HepG2 (cell line): ENCODE data around the gene TRABD. TPM values are rescaled to one million over a fixed set of nuclear protein-coding genes. Genes with fewer than 3 reads are reported as not detected.

ENCODE experiments used
- ATAC-seq: fragments of 200-7000 bp; cut with Tn5 transposase; 3 replicates; pipeline ENCODE4 v1.9.1; 2020; ENCODE audit warnings: mild to moderate bottlenecking, moderate library complexity
- BruUV-seq: library from RNA; stranded (reverse); fragments of 400-500 nt; replicated peaks from 2 replicates; lab custom pipeline; 2021; lab: Mats Ljungman, UMichigan
- CTCF ChIA-PET: fragments of 300-600 bp; formaldehyde crosslinking; extraction: SDS; loops from one replicate; lab custom pipeline; 2021; ENCODE audit warnings: low total read pairs, inconsistent platforms, low intra/inter-chr PET ratio; lab: Yijun Ruan, JAX
- POLR2A ChIA-PET: fragments of 350-600 bp; sonication (Branson Sonifier 250); formaldehyde crosslinking; loops from one replicate; lab custom pipeline; 2020; ENCODE audit warnings: antibody characterized with exemption, inconsistent platforms; lab: Yijun Ruan, JAX
- DNase-seq: peaks from one replicate; pipeline ENCODE4 v3.0.0-alpha.2; 2015; ENCODE audit warnings: low spot score
- FAIRE-seq: peaks from 3 replicates; lab custom pipeline; 2011; peaks lifted over from hg19 to GRCh38; lab: Jason Lieb, UNC
- H2AFZ ChIP-seq: one replicate; pipeline ENCODE4 v1.6.1; 2011; ENCODE audit warnings: low read length, inconsistent platforms
- H3K27ac ChIP-seq: fragments of 300-600 bp; 3 replicates; pipeline ENCODE4 v1.8.0; 2011; ENCODE audit warnings: mixed run types, mild to moderate bottlenecking, mixed read lengths, low read length, inconsistent platforms; ENCODE audit not compliant: insufficient read depth; ENCODE audit errors: extremely low read length
- H3K27me3 ChIP-seq, 2 experiments: fragments of 200-600 bp in 1 of 2; 2 replicates in 1 of 2; 3 replicates in 1 of 2; pipeline versions ENCODE4 v1.6.0 to v1.8.0; 2011; ENCODE audit warnings: low read length in 2 of 2, mild to moderate bottlenecking in 2 of 2, moderate library complexity in 2 of 2, inconsistent platforms in 1 of 2; ENCODE audit not compliant: insufficient read depth in 2 of 2, control insufficient read depth in 1 of 2
- H3K36me3 ChIP-seq, 2 experiments: fragments of 200-600 bp in 1 of 2; replicated peaks in 1 of 2; 2 replicates in 1 of 2; 3 replicates in 1 of 2; pipeline versions ENCODE4 v1.5.1 to v1.8.0; 2011; ENCODE audit warnings: low read length in 2 of 2, inconsistent platforms in 1 of 2; ENCODE audit not compliant: insufficient read depth in 2 of 2, control insufficient read depth in 1 of 2
- H3K4me1 ChIP-seq: 2 replicates; pipeline ENCODE4 v1.5.1; 2012; ENCODE audit warnings: low read length, inconsistent platforms; ENCODE audit not compliant: insufficient read depth
- H3K4me2 ChIP-seq: 2 replicates; pipeline ENCODE4 v1.6.0; 2011; ENCODE audit warnings: low read depth, low read length, inconsistent platforms
- H3K4me3 ChIP-seq, 3 experiments: fragments of 200-600 bp in 1 of 3; sonication (generic), shearing (Covaris generic) in 1 of 3; replicated peaks in 1 of 3; 2 replicates each; pipeline ENCODE4 v1.5.1; 2011 to 2016; ENCODE audit warnings: low read length in 3 of 3, inconsistent platforms in 2 of 3, low read depth in 2 of 3, mild to moderate bottlenecking in 2 of 3, control low read depth in 1 of 3, mixed read lengths in 1 of 3; ENCODE audit not compliant: insufficient read depth in 1 of 3
- H3K79me2 ChIP-seq: one replicate; pipeline ENCODE4 v1.6.1; 2011; ENCODE audit warnings: low read length, inconsistent platforms; ENCODE audit not compliant: insufficient read depth
- H3K9ac ChIP-seq: 2 replicates; pipeline ENCODE4 v1.6.0; 2011; ENCODE audit warnings: mild to moderate bottlenecking, low read depth, low read length, inconsistent platforms; ENCODE audit not compliant: insufficient read depth
- H3K9me3 ChIP-seq: 2 replicates; pipeline ENCODE4 v1.5.1; 2012; ENCODE audit warnings: mild to moderate bottlenecking, low read length
- H4K20me1 ChIP-seq: 2 replicates; pipeline ENCODE4 v1.6.0; 2011; ENCODE audit warnings: inconsistent platforms, mild to moderate bottlenecking, low read length, moderate library complexity; ENCODE audit not compliant: insufficient read depth
- HNF4A ChIP-seq: sonication (generic); formaldehyde crosslinking; IDR thresholded peaks from 2 replicates; pipeline ENCODE4 v1.4.0; 2020; ENCODE audit warnings: missing genetic modification reagents
- HOXA3 ChIP-seq: sonication (generic); formaldehyde crosslinking; IDR thresholded peaks from 2 replicates; pipeline ENCODE4 v1.5.0; 2020; ENCODE audit warnings: missing genetic modification reagents
- MEIS1 ChIP-seq: sonication (generic); formaldehyde crosslinking; IDR thresholded peaks from 2 replicates; pipeline ENCODE4 v1.9.0; 2021; ENCODE audit warnings: mild to moderate bottlenecking, missing genetic modification reagents, moderate library complexity, borderline replicate concordance
- NR2C2 ChIP-seq: sonication (generic); formaldehyde crosslinking; IDR thresholded peaks from 2 replicates; pipeline ENCODE4 v1.4.0; 2020; ENCODE audit warnings: missing genetic modification reagents, mild to moderate bottlenecking, moderate library complexity, borderline replicate concordance
- NR2F2 ChIP-seq: IDR thresholded peaks from 2 replicates; pipeline ENCODE4 v1.6.1; 2012; ENCODE audit warnings: low read depth, inconsistent platforms, borderline replicate concordance
- NR2F6 ChIP-seq, 2 experiments: IDR thresholded peaks; 2 replicates each; pipeline ENCODE4 v1.6.1; 2016; ENCODE audit warnings: antibody characterized with exemption in 1 of 2, mild to moderate bottlenecking in 1 of 2
- ZNF329 ChIP-seq: sonication (generic); formaldehyde crosslinking; IDR thresholded peaks from 2 replicates; pipeline ENCODE4 v1.9.0; 2021; ENCODE audit warnings: low read depth, mild to moderate bottlenecking, missing genetic modification reagents
- WGBS: methylation state at CpG from one replicate; pipeline ENCODE4 v1.1.6; 2017; ENCODE audit warnings: low lambda C conversion rate; 5-methylcytosine and 5-hydroxymethylcytosine counted together
- in situ Hi-C: cut with HindIII; loops from 2 replicates; pipeline ENCODE4 v1.10.0; 2017; ENCODE audit warnings: low pct_unique_long_range_greater_than_20kb; ENCODE audit not compliant: extremely low pct_ligation_motif_present
- intact Hi-C: fragments of 100-400 bp; cut with micrococcal nuclease; formaldehyde crosslinking; loops from one replicate; pipeline ENCODE4 v1.10.0; 2022; ENCODE audit not compliant: unreplicated experiment
- polyA plus RNA-seq, 8 experiments: library from polyadenylated mRNA; depleted of rRNA in 3 of 8; stranded (reverse) in 7 of 8; unstranded in 1 of 8; fragments of >200 nt; fragmentation: Illumina TruSeq in 4 of 8; extraction: Trizol in 4 of 8; gene quantifications; 2 replicates each; pipeline versions ENCODE4 v1.2.1 to v1.2.3, GENCODE V29; 2011 to 2016; ENCODE audit warnings: low read depth in 4 of 8, missing spikeins in 1 of 8, mixed read lengths in 1 of 8; ENCODE audit not compliant: insufficient read depth in 1 of 8
- total RNA-seq, 5 experiments: library from RNA; depleted of rRNA; stranded (reverse); fragments of >200 nt; fragmentation: Illumina TruSeq; extraction: Trizol; gene quantifications; 2 replicates each; pipeline ENCODE4 v1.2.3, GENCODE V29; 2016; ENCODE audit warnings: low read depth in 1 of 5

Gene TRABD
- total and polyA plus RNA-seq, 2 of the 13 experiments (the other 11 are each of a cell fraction or from before 2014, with no cell fraction given): 21.5 to 28.9 TPM

GRCh38 chr22:50178471-50178864 lies 7.2 kb upstream of the TRABD start (continued):
- TF ChIP-seq MEIS1: no peak

GRCh38 chr22:50178871-50179869 lies 6.5 kb upstream of the TRABD start:
- WGBS: 81% methylated on average over 35 of the region's 64 CpGs
- in situ Hi-C loops: no loop called here
- intact Hi-C loops: no loop called here

More at GRCh38 chr22:50178871-50179869, 6.5 kb upstream of the TRABD start:
- no peak overlapping the region for H2AFZ ChIP-seq
- no peaks in the 10 kb centered on the region for H3K9me3 ChIP-seq
- CTCF ChIA-PET: no interaction called here
- peaks cover 18% of the 10 kb centered on the region for H3K4me1 ChIP-seq
- ATAC-seq (no peak), DNase-seq (no peak), FAIRE-seq (no peak)
- H4K20me1 ChIP-seq: no peaks in the 10 kb centered on the region
- H3K27ac ChIP-seq: no peak overlapping the region
- H3K4me3 ChIP-seq: no peak overlapping the region
- no TSS peak for BruUV-seq
- no peaks in the 10 kb centered on the region for H3K36me3 ChIP-seq
- TF ChIP-seq HNF4A (CRISPR knock-in tag): peak; percentile 34; the same call in 1 of the 2 replicates
- peak; percentile 14; the same call in 1 of the 2 replicates for TF ChIP-seq HOXA3
- peak; percentile 29; the same call in 1 of the 2 replicates for TF ChIP-seq NR2F6 (IDR thresholded peaks at IDR 0.05)
- no peak for TF ChIP-seq NR2F6 (CRISPR knock-in tag; IDR thresholded peaks at IDR 0.05)
- TF ChIP-seq ZNF329 (CRISPR knock-in tag): no peak
- peak; percentile 63 for TF ChIP-seq NR2C2 (CRISPR knock-in tag)
- no peak for TF ChIP-seq NR2F2
- no peaks in the 10 kb centered on the region for H3K79me2 ChIP-seq
- POLR2A ChIA-PET: no interaction called here
- H3K27me3 ChIP-seq: no peaks in the 10 kb centered on the region; a peak in 1 of 5 replicates
- no peak overlapping the region for H3K4me2 ChIP-seq
- no peak overlapping the region for H3K9ac ChIP-seq
